Sigmoid colon (tissue), 7 donors: ENCODE measurements around the gene ALCAM. TPM values are rescaled to one million over a fixed set of nuclear protein-coding genes. Genes with fewer than 3 reads are reported as not detected.

Experiments
- DNase-seq: peaks from one replicate; pipeline ENCODE4 v3.0.0-alpha.2; 2019
- H3K27ac ChIP-seq, 4 donors: fragments of 200-600 bp; sonication (generic); one replicate each; pipeline ENCODE4 v1.5.1; 2016 to 2019; ENCODE audit warnings: mild to moderate bottlenecking in 1 of 4
- H3K27me3 ChIP-seq, 3 donors: fragments of 200-600 bp; sonication (generic); one replicate each; pipeline ENCODE4 v1.5.1; 2019; ENCODE audit warnings: mild to moderate bottlenecking in 1 of 3
- H3K36me3 ChIP-seq, 4 donors: fragments of 200-600 bp; sonication (generic); one replicate each; pipeline ENCODE4 v1.5.1; 2016 to 2019
- H3K4me1 ChIP-seq, 4 donors: fragments of 200-600 bp; sonication (generic); one replicate each; pipeline ENCODE4 v1.5.1; 2017 to 2019
- H3K4me3 ChIP-seq, 4 donors: fragments of 200-600 bp; sonication (generic); one replicate each; pipeline ENCODE4 v1.5.1; 2017 to 2019; ENCODE audit warnings: mild to moderate bottlenecking in 2 of 4, moderate library complexity in 1 of 4
- H3K9me3 ChIP-seq, 4 donors: fragments of 200-600 bp in 3 of 4; sonication (generic) in 3 of 4; one replicate each; pipeline versions ENCODE4 v1.5.1 to v1.6.1; 2013 to 2019
- EP300 ChIP-seq, 4 donors: sonication (generic); formaldehyde crosslinking; IDR thresholded peaks; one replicate each; pipeline ENCODE4 v1.6.1; 2017; ENCODE audit warnings: antibody characterized with exemption in 4 of 4
- POLR2A ChIP-seq, 2 donors: fragments of 450-650 bp; IDR thresholded peaks; one replicate each; pipeline ENCODE4 v1.6.1; 2016; ENCODE audit warnings: antibody characterized with exemption in 2 of 2, mild to moderate bottlenecking in 2 of 2, moderate library complexity in 2 of 2
- POLR2AphosphoS5 ChIP-seq, 4 donors: sonication (generic); formaldehyde crosslinking; IDR thresholded peaks; one replicate each; pipeline ENCODE4 v1.6.1; 2017; ENCODE audit warnings: antibody characterized with exemption in 4 of 4
- WGBS, 2 donors: extraction: QIAGEN DNeasy Blood & Tissue Kit; methylation state at CpG; one replicate each; pipeline ENCODE4 v1.1.7; 2013; 5-methylcytosine and 5-hydroxymethylcytosine counted together
- intact Hi-C: fragments of 100-400 bp; cut with DNase I; formaldehyde crosslinking; loops from one replicate; pipeline ENCODE4 v1.15.1; 2023
- polyA plus RNA-seq, 3 donors: library from polyadenylated mRNA; stranded (reverse); fragments of 200-250 nt; gene quantifications; one replicate each; pipeline ENCODE4 v1.2.3, GENCODE V29; 2013
- total RNA-seq, 4 donors: library from RNA; depleted of rRNA; stranded (reverse); fragments of >200 nt; gene quantifications; one replicate each; pipeline ENCODE4 v1.1.0, GENCODE V29; 2016
- TF ChIP-seq, protein P1 (sequence below), 4 experiments: fragments of 450-650 bp in 3 of 4; fragments of 200-600 bp in 1 of 4; IDR thresholded peaks; one replicate each; pipeline ENCODE4 v1.5.1; 2016 to 2019; ENCODE audit warnings: antibody characterized with exemption in 4 of 4, mild to moderate bottlenecking in 3 of 4, moderate library complexity in 2 of 4
- donor health status: healthy with polysubstance abuse.
- donor health status: Bipolar disorder and iron deficiency.
- donor health status: healthy.

ALCAM gene
- total and polyA plus RNA-seq, 7 donors, result 1.8 to 45.1 (median 16.0) TPM

DNA sequence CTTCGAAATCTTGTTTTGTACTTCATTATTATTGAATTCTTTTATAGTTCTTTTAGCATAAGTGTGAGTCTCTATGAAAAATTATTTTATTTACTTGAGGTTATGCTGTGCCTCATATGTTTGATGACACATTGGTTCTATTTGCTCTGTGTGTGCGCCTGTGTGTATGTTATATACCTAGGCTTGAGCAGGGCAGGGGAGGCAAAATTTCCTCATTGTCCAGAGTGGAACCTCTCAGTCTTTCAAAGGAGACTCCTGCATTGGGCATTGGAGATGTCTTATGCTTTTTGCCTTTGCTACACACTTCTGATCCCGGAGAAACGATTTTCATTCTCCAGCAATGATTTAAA lies 58.4 kb downstream of the ALCAM start:
- Histone ChIP-seq H3K9me3 (no peaks in the 10 kb centered on the region), H3K4me3 (no peak overlapping the region), H3K27me3 (no peaks in the 10 kb centered on the region), H3K4me1 (no peaks in the 10 kb centered on the region), H3K27ac (no peak overlapping the region), H3K36me3 (no peaks in the 10 kb centered on the region)
- 61 to 82% methylated on average over 4 of the region's 4 CpGs for WGBS, 2 donors
- no peak for DNase-seq
- TF ChIP-seq POLR2A (IDR thresholded peaks at IDR 0.05) (no peak), POLR2AphosphoS5 (IDR thresholded peaks at IDR 0.05) (no peak), EP300 (IDR thresholded peaks at IDR 0.05) (no peak)
- TF ChIP-seq, protein P1, sequence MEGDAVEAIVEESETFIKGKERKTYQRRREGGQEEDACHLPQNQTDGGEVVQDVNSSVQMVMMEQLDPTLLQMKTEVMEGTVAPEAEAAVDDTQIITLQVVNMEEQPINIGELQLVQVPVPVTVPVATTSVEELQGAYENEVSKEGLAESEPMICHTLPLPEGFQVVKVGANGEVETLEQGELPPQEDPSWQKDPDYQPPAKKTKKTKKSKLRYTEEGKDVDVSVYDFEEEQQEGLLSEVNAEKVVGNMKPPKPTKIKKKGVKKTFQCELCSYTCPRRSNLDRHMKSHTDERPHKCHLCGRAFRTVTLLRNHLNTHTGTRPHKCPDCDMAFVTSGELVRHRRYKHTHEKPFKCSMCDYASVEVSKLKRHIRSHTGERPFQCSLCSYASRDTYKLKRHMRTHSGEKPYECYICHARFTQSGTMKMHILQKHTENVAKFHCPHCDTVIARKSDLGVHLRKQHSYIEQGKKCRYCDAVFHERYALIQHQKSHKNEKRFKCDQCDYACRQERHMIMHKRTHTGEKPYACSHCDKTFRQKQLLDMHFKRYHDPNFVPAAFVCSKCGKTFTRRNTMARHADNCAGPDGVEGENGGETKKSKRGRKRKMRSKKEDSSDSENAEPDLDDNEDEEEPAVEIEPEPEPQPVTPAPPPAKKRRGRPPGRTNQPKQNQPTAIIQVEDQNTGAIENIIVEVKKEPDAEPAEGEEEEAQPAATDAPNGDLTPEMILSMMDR (IDR thresholded peaks at IDR 0.05), result no peak
- intact Hi-C loops, result no loop called here

DNA sequence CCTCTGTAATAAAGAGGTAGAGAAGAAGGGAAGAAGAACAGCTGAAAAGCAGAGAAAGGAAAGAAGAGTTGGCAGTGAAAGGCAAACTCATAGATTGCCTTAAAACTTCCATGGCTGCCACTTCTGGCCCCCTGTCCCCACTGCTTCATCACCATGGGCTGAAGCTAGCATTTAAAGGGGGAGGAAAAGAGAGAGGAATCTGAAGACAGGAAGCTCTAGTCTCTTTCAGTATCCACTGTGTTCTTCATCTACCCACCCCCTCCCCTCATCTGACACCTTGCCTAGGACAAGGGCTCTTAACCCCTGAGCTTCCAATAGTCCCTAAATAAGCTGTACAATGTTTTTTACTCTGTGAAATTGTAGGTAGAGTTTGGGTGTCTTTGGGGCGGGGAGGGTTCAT lies 60.6 kb downstream of the ALCAM start:
- 98% methylated on average over 1 of the region's 1 CpG for WGBS, 2 donors
- no peaks in the 10 kb centered on the region for H3K4me1 ChIP-seq
- no peak for TF ChIP-seq POLR2A (IDR thresholded peaks at IDR 0.05)
- TF ChIP-seq, protein P1 (IDR thresholded peaks at IDR 0.05), result no peak
- TF ChIP-seq EP300 (IDR thresholded peaks at IDR 0.05), result no peak
- TF ChIP-seq POLR2AphosphoS5 (IDR thresholded peaks at IDR 0.05), result no peak
- H3K36me3 ChIP-seq, result no peaks in the 10 kb centered on the region
- H3K9me3 ChIP-seq, result no peaks in the 10 kb centered on the region
- DNase-seq, result no peak
- no peaks in the 10 kb centered on the region for H3K27me3 ChIP-seq
- H3K4me3 ChIP-seq, result no peak overlapping the region
- H3K27ac ChIP-seq, result no peak overlapping the region
- intact Hi-C loops, result no loop called here

DNA sequence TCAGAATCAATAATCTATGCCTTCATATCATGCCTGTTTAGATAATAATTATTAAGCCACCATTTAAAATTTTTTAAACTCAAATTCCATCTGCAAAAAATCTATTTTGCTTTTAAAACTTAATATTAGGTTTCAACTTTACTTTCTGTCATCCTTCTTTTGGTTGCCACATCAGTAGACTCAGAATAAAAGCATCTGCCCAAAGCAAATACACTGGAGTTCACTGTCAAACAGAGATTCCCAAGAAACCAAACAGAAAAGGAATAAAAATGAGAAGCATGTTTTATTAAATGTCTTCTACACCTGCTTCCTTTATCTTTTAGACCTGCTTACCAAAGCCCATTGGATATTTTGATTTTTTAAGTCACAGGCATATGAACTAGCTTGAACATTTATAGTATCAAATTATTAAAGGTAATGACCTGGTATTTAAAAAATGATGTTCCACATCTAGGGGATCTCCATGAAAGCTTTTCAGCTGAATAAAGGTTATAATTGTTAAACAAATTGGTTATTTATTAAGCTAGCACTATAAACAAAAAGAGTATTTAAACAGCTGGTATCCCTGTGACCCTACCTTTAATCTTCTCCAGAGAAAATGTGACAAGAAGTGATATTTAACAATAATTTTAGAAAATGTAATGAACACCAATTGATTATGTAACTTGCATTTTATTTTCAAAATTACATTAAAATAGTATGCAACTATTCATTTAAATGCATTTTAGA lies 62.5 kb downstream of the ALCAM start:
- H3K27me3 ChIP-seq, result no peaks in the 10 kb centered on the region
- H3K4me1 ChIP-seq, result no peaks in the 10 kb centered on the region
- TF ChIP-seq EP300 (IDR thresholded peaks at IDR 0.05) (no peak), POLR2AphosphoS5 (IDR thresholded peaks at IDR 0.05) (no peak), POLR2A (IDR thresholded peaks at IDR 0.05) (no peak)
- TF ChIP-seq, protein P1 (IDR thresholded peaks at IDR 0.05), result no peak
- DNase-seq, result no peak
- no peaks in the 10 kb centered on the region for H3K36me3 ChIP-seq
- no peak overlapping the region for H3K4me3 ChIP-seq
- no peak overlapping the region for H3K27ac ChIP-seq
- intact Hi-C loops, result no loop called here
- no peaks in the 10 kb centered on the region for H3K9me3 ChIP-seq

DNA sequence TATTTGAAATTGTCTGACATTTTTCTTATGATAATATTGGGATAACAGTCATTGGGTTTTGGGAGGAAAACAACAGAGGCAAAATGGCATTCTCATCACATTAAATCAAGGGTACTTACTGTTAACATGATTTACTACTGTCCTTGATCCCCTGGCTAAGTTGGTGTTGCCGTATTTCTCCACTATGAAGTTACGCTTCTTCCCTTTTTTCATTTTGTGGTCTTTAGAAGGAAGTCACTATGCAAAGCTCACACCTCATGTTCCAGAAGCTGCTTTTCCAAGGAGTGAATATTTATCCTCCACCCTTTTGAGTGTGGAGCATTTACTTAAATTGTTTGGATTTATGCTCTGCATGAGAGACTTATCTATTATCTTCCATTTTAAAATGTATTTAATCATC lies 63.7 kb downstream of the ALCAM start:
- TF ChIP-seq, protein P1 (IDR thresholded peaks at IDR 0.05), result no peak
- TF ChIP-seq POLR2AphosphoS5 (IDR thresholded peaks at IDR 0.05) (no peak), EP300 (IDR thresholded peaks at IDR 0.05) (no peak), POLR2A (IDR thresholded peaks at IDR 0.05) (no peak)
- 65 to 93% methylated on average over 2 of the region's 2 CpGs for WGBS, 2 donors
- intact Hi-C loops, result no loop called here

DNA sequence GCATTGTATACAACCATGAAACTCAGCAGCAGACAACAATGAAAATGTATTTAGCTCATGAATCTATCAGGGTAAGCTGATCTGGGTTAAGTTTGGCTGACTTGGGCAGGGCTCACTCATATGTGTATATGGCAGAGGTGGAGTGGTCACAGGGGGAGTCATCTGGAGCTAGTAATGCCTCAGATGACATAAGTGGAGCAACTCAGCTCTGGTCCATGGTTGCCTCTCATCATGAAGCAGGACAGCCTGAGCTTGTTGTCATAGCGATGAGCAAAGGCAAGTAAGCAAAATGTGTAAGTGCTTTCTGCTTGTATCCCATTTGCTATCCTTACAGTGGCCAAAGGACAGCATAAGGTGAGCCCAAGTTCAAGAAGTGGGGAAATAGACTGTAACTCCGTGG lies 64.5 kb downstream of the ALCAM start:
- WGBS, 2 donors, result 83 to 95% methylated on average over 2 of the region's 2 CpGs
- Histone ChIP-seq H3K27ac (no peak overlapping the region), H3K4me3 (no peak overlapping the region), H3K9me3 (no peaks in the 10 kb centered on the region), H3K36me3 (no peaks in the 10 kb centered on the region), H3K27me3 (no peaks in the 10 kb centered on the region), H3K4me1 (no peaks in the 10 kb centered on the region)
- DNase-seq, result no peak
- no peak for TF ChIP-seq POLR2A (IDR thresholded peaks at IDR 0.05)
- no peak for TF ChIP-seq EP300 (IDR thresholded peaks at IDR 0.05)
- no peak for TF ChIP-seq POLR2AphosphoS5 (IDR thresholded peaks at IDR 0.05)
- TF ChIP-seq, protein P1 (IDR thresholded peaks at IDR 0.05), result no peak
- intact Hi-C loops, result no loop called here

More for the DNA sequence above, 63.7 kb downstream of the ALCAM start:
- no peaks in the 10 kb centered on the region for H3K4me1 ChIP-seq
- H3K36me3 ChIP-seq, result no peaks in the 10 kb centered on the region
- DNase-seq, result no peak
- H3K27ac ChIP-seq, result no peak overlapping the region
- no peak overlapping the region for H3K4me3 ChIP-seq
- no peaks in the 10 kb centered on the region for H3K27me3 ChIP-seq
- H3K9me3 ChIP-seq, result no peaks in the 10 kb centered on the region
